HG03469 (cell line): ENCODE measurements around the gene PXYLP1.
"Not testable (repeated sequence)": the region's sequence is repeated elsewhere in the genome, so short reads cannot be mapped to it uniquely, and the experiment has no call there.

ENCODE experiments used
- ATAC-seq: cut with Tn5 transposase; IDR thresholded peaks from one replicate; pipeline ENCODE4 v1.9.1; 2021; ENCODE audit warnings: mild to moderate bottlenecking, moderate library complexity, moderate number of reproducible peaks; ENCODE audit not compliant: unreplicated experiment

The PXYLP1 gene

DNA sequence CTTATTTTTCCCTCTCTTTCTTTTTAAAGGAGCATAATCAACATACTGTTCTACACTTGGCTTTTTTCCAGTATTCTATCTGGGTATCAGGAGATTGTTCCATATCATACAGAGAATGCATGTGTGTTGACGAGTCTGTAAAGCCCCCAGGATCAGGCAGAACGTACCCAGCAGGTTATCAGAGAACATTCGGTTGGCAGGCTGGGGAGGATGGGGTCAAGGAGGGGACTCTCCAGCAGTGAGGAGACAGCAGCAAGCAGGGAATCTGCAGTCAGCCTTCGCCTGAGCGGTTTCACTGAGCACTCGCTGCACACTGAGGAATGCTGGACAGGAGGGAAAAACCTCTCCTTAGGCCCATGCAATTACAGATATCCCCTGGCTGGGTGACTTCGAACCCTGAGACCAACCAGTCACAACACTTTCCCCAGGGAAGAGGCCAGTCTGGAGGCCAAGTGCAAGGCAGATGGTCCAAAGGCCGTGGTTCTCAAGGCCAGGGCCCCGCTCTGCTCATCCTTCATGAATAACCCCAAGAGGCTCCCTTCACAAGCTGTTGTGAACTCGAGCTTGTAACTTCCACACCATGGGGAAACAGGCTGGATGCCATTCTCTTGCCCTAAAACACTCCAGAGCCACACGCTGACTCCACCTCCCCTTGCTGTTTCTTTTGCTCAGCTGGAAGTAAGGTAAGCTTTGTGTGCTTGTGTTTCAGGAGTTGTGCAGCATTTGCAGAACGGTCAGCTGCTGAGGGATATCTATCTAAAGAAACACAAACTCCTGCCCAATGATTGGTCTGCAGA is 60.1 kb downstream of the PXYLP1 start:
- ATAC-seq = no peak

DNA sequence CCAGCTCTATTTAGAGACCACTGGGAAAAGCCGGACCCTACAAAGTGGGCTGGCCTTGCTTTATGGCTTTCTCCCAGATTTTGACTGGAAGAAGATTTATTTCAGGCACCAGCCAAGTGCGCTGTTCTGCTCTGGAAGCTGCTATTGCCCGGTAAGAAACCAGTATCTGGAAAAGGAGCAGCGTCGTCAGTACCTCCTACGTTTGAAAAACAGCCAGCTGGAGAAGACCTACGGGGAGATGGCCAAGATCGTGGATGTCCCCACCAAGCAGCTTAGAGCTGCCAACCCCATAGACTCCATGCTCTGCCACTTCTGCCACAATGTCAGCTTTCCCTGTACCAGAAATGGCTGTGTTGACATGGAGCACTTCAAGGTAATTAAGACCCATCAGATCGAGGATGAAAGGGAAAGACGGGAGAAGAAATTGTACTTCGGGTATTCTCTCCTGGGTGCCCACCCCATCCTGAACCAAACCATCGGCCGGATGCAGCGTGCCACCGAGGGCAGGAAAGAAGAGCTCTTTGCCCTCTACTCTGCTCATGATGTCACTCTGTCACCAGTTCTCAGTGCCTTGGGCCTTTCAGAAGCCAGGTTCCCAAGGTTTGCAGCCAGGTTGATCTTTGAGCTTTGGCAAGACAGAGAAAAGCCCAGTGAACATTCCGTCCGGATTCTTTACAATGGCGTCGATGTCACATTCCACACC is 60.9 kb downstream of the PXYLP1 start:
- ATAC-seq = no peak

DNA sequence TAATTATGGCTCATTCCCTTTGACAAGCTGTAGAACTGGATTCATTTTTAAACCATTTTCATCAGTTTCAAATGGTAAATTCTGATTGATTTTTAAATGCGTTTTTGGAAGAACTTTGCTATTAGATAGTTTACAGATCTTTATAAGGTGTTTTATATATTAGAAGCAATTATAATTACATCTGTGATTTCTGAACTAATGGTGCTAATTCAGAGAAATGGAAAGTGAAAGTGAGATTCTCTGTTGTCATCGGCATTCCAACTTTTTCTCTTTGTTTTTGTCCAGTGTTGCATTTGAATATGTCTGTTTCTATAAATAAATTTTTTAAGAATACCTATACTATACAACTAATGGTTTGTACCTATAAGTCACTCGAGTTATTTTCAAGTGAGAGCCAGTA is 62.7 kb downstream of the PXYLP1 start:
- no peak for ATAC-seq

- no peak for ATAC-seq
These were observed 63.2 kb downstream of the PXYLP1 start for GRCh38 chr3:141294848-141295247.

DNA sequence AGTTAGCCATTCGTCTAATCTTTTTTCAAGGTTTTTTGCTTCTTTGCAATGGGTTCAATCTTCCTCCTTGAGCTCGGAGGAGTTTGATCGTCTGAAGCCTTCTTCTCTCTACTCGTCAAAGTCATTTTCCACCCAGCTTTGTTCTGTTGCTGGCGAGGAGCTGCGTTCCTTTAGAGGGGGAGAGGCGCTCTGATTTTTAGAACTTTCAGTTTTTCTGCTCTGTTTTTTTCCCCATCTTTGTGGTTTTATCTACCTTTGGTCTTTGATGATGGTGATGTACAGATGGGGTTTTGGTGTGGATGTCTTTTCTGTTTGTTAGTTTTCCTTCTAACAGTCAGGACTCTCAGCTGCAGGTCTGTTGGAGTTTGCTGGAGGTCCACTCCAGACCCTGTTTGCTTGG is 68.8 kb downstream of the PXYLP1 start:
- ATAC-seq = not testable (repeated sequence)

GRCh38 chr3:141302364-141303141 is 70.9 kb downstream of the PXYLP1 start:
- ATAC-seq = no peak

GRCh38 chr3:141303481-141304223 is 72.0 kb downstream of the PXYLP1 start:
- ATAC-seq = no peak

- no peak for ATAC-seq
These were observed 73.8 kb downstream of the PXYLP1 start for GRCh38 chr3:141305436-141305835.

DNA sequence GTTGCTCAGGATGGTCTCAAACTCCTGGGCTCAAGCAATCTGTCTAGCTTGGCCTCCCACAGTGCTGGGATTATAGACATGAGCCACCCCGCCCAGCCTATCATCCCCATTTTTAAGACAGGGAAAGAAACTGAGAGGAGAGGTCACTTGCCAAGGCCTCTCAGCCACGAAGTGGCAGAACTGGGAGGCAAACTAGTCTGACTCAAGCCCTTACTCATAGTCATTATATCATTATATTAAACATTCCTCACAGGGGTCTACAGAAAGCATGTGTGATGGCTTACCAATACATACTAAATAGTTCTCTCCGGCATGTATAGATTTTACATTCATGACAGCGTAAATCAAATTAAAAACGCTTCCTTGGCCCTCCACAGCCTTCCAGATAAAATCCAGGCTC is 74.7 kb downstream of the PXYLP1 start:
- ATAC-seq = no peak

- no peak for ATAC-seq
These were observed 75.3 kb downstream of the PXYLP1 start for GRCh38 chr3:141306922-141307321.

DNA sequence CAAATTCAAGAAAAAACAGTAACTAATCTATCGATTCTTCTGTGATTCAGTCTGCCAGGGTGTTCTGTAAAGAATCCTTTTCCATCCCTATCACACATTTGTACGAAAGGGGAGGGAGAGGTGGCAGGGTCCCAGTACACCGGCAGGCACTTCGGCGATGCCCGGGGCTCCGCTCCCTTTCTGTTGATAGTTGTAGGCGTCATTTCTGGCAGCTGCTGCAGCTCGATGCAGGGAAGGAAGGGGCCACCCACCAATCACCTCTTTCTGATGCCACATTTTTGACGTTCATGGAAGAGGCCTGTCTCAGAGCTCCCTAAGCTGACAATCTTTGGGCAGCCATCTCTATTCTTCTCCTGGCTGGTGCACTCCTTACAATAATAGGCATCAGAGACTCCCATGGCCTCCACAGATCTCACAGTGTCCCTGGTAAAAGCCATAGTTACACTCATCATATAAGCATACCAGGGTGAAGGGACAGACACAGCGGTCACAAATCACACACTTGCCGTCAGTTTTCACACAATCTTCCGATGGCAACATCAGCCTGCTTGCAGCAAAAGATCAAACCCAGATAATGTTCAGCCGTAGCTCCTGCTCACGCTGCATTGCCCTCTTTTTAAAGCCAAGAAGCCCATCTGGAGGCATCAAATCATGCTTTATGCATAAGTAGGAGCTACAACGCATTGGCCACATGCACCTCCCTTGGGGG is 75.9 kb downstream of the PXYLP1 start:
- ATAC-seq = no peak

GRCh38 chr3:141308588-141309218 is 77.1 kb downstream of the PXYLP1 start:
- ATAC-seq = no peak

DNA sequence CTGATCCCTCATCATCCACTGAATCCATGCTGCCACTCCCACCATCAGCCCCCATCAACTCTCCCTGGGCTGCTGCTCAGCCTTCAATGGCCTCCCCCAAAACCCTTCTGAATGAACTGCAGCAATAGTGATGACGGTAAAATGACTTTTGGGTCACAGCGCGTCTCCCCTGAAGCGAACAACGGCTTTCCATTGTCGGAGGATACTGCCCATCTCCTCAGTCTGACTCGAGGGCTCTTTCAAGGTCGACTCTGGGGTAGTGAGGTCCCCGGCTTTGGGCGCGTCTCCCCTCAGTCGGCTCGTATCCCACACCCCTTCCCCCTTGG is 79.5 kb downstream of the PXYLP1 start:
- no peak for ATAC-seq

DNA sequence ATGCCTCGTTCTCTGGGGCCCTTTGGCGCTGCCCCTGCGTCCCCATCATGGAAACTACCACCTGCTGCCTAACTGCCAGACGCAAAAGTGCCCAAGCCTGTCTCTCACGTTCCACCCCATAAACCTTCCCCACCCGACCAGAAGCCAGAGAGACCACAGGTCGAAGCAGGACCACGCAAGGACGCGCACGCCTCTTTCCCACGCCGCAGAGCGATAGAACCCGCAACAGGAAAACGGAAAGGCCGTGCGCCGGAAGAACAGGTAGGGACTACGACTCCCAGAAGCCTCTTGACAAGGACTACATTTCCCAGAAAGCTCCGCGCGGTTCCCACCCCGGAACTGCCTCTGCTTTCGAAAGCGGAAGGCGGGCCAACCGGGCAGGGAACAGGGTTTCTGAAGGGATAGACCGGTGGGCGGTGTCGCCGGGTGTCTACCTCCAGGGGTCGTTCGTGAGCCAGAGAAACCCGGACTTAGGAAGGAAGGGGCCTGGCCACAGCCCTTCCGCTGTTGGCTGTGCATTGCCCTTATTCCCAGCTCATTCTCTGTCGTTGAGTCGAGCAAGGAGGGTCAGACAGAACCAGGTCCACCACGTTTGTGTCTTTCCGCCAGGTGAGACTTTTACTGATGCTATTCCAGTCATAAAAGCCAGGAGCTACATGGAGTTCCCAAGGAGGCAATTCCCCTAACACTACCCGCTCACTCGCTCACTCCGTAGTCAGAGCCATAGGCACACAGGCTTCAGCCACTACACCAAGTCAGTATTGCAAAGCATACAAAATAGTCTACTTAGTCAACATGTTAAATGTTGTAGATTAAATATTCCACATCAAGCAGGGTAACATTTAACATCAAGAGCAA is 80.1 kb downstream of the PXYLP1 start:
- ATAC-seq = peak; percentile 93

- no peak for ATAC-seq
These were observed 80.9 kb downstream of the PXYLP1 start for GRCh38 chr3:141312354-141313092.

DNA sequence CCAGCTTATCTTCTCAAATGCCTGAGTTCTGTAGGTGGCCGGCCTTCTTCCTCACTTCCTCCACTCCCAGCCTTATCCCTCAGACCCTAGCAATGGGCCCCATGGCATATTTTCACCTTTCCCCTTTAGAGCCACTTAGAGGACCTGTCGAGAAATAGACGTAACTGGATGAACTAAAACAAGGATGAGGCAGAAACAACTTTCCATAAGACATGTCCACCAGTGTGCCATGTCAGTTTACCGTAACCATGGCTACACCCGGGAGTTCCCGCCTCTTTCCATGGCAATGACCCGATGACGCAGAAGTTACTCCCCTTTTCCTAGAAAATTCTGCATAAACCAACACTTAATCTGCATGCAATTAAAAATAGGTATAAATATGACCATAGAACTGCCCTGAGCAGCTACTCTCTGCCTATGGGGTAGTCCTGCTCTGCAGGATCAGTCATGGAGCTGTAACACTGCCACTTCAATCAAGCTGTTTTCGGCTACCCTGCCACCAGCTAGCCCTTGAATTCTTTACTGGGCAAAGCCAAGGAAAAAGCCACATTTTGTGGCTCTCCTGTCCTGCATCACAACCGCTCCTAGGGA is 81.6 kb downstream of the PXYLP1 start:
- ATAC-seq = no peak

DNA sequence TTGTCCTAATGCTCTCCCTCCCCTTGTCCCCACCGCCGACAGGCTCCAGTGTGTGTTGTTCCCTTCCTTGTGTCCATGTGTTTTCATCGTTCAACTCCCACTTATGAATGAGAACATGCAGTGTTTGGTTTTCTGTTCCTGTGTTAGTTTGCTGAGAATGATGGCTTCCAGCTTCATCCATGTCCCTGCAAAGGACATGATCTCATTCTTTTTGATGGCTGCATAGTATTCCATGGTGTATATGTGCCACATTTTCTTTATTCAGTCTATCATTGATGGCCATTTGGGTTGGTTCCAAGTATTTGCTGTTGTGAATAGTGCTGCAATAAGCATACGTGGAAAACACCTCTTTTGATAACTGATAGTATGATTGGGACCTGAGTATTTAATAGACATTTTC is 82.8 kb downstream of the PXYLP1 start:
- not testable (repeated sequence) for ATAC-seq

- ATAC-seq = no peak
These were observed 85.2 kb downstream of the PXYLP1 start for GRCh38 chr3:141316851-141317250.
